ENCODE measurements around the gene HUWE1. TPM values are rescaled to one million over a fixed set of nuclear protein-coding genes. Genes with fewer than 3 reads are reported as not detected.

Gene HUWE1
- total RNA-seq, 2 donors from 2014 or later = 107 to 206 TPM

- Histone ChIP-seq H3K27ac (no peak overlapping the region), H3K9me3 (no peaks in the 10 kb centered on the region), H3K27me3 (replicated peaks; ENCODE audit: insufficient read depth) (no peaks in the 10 kb centered on the region), H3K36me3 (no peaks in the 10 kb centered on the region), H3K4me1 (replicated peaks) (no peaks in the 10 kb centered on the region), H3K4me3 (no peak overlapping the region)
- intact Hi-C loops (cut with DNase I) = no loop called here
- no peak for DNase-seq (ENCODE audit: low spot score)
- TF ChIP-seq CTCF (IDR thresholded peaks at IDR 0.05) (no peak), POLR2AphosphoS5 (IDR thresholded peaks at IDR 0.05) (no peak), POLR2A (IDR thresholded peaks at IDR 0.05) (no peak)
- 35% methylated on average over 4 of the region's 4 CpGs for WGBS
Measured at GRCh38 chrX:53605004-53605403, 81.5 kb downstream of the HUWE1 start.

GRCh38 chrX:53599781-53600396, 86.6 kb downstream of the HUWE1 start:
- WGBS = 80% methylated on average over 2 of the region's 2 CpGs
- no peak overlapping the region for H3K4me3 ChIP-seq
- H3K36me3 ChIP-seq = no peaks in the 10 kb centered on the region
- H3K27ac ChIP-seq = no peak overlapping the region
- H3K9me3 ChIP-seq = no peaks in the 10 kb centered on the region
- H3K4me1 ChIP-seq (replicated peaks) = no peaks in the 10 kb centered on the region
- TF ChIP-seq POLR2AphosphoS5 (IDR thresholded peaks at IDR 0.05) (no peak), CTCF (IDR thresholded peaks at IDR 0.05) (no peak), POLR2A (IDR thresholded peaks at IDR 0.05) (no peak)
- no peaks in the 10 kb centered on the region for H3K27me3 ChIP-seq (replicated peaks; ENCODE audit: insufficient read depth)
- intact Hi-C loops (cut with DNase I) = no loop called here
- DNase-seq (ENCODE audit: low spot score) = no peak

- TF ChIP-seq POLR2A (IDR thresholded peaks at IDR 0.05) = no peak
- no peak for TF ChIP-seq POLR2AphosphoS5 (IDR thresholded peaks at IDR 0.05)
- no peak for TF ChIP-seq CTCF (IDR thresholded peaks at IDR 0.05)
- Histone ChIP-seq H3K4me3 (no peak overlapping the region), H3K4me1 (replicated peaks) (no peaks in the 10 kb centered on the region), H3K9me3 (no peaks in the 10 kb centered on the region), H3K36me3 (no peaks in the 10 kb centered on the region), H3K27ac (no peak overlapping the region), H3K27me3 (replicated peaks; ENCODE audit: insufficient read depth) (no peaks in the 10 kb centered on the region)
- intact Hi-C loops (cut with DNase I) = no loop called here
- WGBS = 57% methylated on average over 2 of the region's 2 CpGs
- DNase-seq (ENCODE audit: low spot score) = no peak
Measured at GRCh38 chrX:53598169-53598568, 88.3 kb downstream of the HUWE1 start.

GRCh38 chrX:53595266-53595810, 91.2 kb downstream of the HUWE1 start:
- no peak overlapping the region for H3K27ac ChIP-seq
- WGBS = 86% methylated on average over 7 of the region's 7 CpGs
- H3K4me1 ChIP-seq (replicated peaks) = no peaks in the 10 kb centered on the region
- no peak for TF ChIP-seq POLR2A (IDR thresholded peaks at IDR 0.05)
- TF ChIP-seq CTCF (IDR thresholded peaks at IDR 0.05) = no peak
- no peak for TF ChIP-seq POLR2AphosphoS5 (IDR thresholded peaks at IDR 0.05)
- H3K9me3 ChIP-seq = no peaks in the 10 kb centered on the region
- no peaks in the 10 kb centered on the region for H3K36me3 ChIP-seq
- DNase-seq (ENCODE audit: low spot score) = no peak
- no peak overlapping the region for H3K4me3 ChIP-seq
- intact Hi-C loops (cut with DNase I) = no loop called here
- H3K27me3 ChIP-seq (replicated peaks; ENCODE audit: insufficient read depth) = no peaks in the 10 kb centered on the region

- H3K36me3 ChIP-seq = no peaks in the 10 kb centered on the region
Measured at GRCh38 chrX:53594354-53594753, 92.2 kb downstream of the HUWE1 start.

More at GRCh38 chrX:53594354-53594753, 92.2 kb downstream of the HUWE1 start:
- H3K9me3 ChIP-seq = no peaks in the 10 kb centered on the region
- no peak for DNase-seq (ENCODE audit: low spot score)
- H3K27ac ChIP-seq = no peak overlapping the region
- H3K27me3 ChIP-seq (replicated peaks; ENCODE audit: insufficient read depth) = no peaks in the 10 kb centered on the region
- TF ChIP-seq POLR2A (IDR thresholded peaks at IDR 0.05) = no peak
- no peak for TF ChIP-seq CTCF (IDR thresholded peaks at IDR 0.05)
- no peak for TF ChIP-seq POLR2AphosphoS5 (IDR thresholded peaks at IDR 0.05)
- 69% methylated on average over 1 of the region's 1 CpG for WGBS
- H3K4me3 ChIP-seq = no peak overlapping the region
- no peaks in the 10 kb centered on the region for H3K4me1 ChIP-seq (replicated peaks)
- intact Hi-C loops (cut with DNase I) = no loop called here
